GM12878 (cell line): ENCODE data around the gene PGF. TPM values are rescaled to one million over a fixed set of nuclear protein-coding genes. Genes with fewer than 3 reads are reported as not detected.

ENCODE experiments used
- ATAC-seq: fragments of 200-7000 bp; cut with Tn5 transposase; 3 replicates; pipeline ENCODE4 v1.9.1; 2020; ENCODE audit warnings: mild to moderate bottlenecking, moderate library complexity
- BruUV-seq: library from RNA; stranded (reverse); fragments of 400-500 nt; replicated peaks from 2 replicates; lab custom pipeline; 2021; lab: Mats Ljungman, UMichigan
- CTCF ChIA-PET: fragments of 300-600 bp; sonication (Branson Sonifier 250); formaldehyde crosslinking; extraction: SDS; loops from one replicate; lab custom pipeline; 2021; ENCODE audit warnings: inconsistent platforms; lab: Yijun Ruan, JAX
- POLR2A ChIA-PET: fragments of 350-600 bp; formaldehyde crosslinking; extraction: SDS; loops from one replicate; lab custom pipeline; 2021; ENCODE audit warnings: inconsistent platforms; lab: Charles Lee
- RAD21 ChIA-PET: fragments of 300-600 bp; sonication (Branson Sonifier 250); formaldehyde crosslinking; loops from one replicate; lab custom pipeline; 2023; ENCODE audit warnings: antibody characterized with exemption; ENCODE audit not compliant: unreplicated experiment; lab: Charles Lee
- SMC1A ChIA-PET: fragments of 300-600 bp; sonication (Branson Sonifier 250); formaldehyde crosslinking; loops from one replicate; lab custom pipeline; 2023; ENCODE audit not compliant: unreplicated experiment, uncharacterized antibody; lab: Charles Lee
- DNase-seq: peaks from one replicate; pipeline ENCODE4 v3.0.0-alpha.2; 2011; ENCODE audit warnings: low read depth, low spot score
- FAIRE-seq: peaks from 3 replicates; lab custom pipeline; 2011; peaks lifted over from hg19 to GRCh38; lab: Jason Lieb, UNC
- H2AFZ ChIP-seq: 2 replicates; pipeline ENCODE4 v1.6.0; 2011; ENCODE audit warnings: low read depth, low read length, control low read depth; ENCODE audit not compliant: control insufficient read depth
- H3K27ac ChIP-seq: 2 replicates; pipeline ENCODE4 v1.5.1; 2011; ENCODE audit warnings: control low read depth; ENCODE audit not compliant: control insufficient read depth, insufficient read depth
- H3K27me3 ChIP-seq, 2 experiments: replicated peaks in 1 of 2; 2 replicates each; pipeline versions ENCODE4 v1.6.0 to v1.6.1; 2011; ENCODE audit warnings: low read length in 1 of 2; ENCODE audit not compliant: control insufficient read depth in 2 of 2, insufficient read depth in 2 of 2
- H3K36me3 ChIP-seq, 2 experiments: 2 replicates each; pipeline ENCODE4 v1.5.1; 2011; ENCODE audit warnings: low read length in 1 of 2; ENCODE audit not compliant: control insufficient read depth in 2 of 2, insufficient read depth in 2 of 2
- H3K4me1 ChIP-seq: 2 replicates; pipeline ENCODE4 v1.6.1; 2011; ENCODE audit warnings: mild to moderate bottlenecking, low read length, moderate library complexity, mixed read lengths; ENCODE audit not compliant: control insufficient read depth, insufficient read depth
- H3K4me2 ChIP-seq: 2 replicates; pipeline ENCODE4 v1.6.0; 2011; ENCODE audit warnings: control low read depth; ENCODE audit not compliant: control insufficient read depth, insufficient read depth
- H3K4me3 ChIP-seq: fragments of 200-600 bp; sonication (generic); 2 replicates; pipeline ENCODE4 v1.5.1; 2016
- H3K79me2 ChIP-seq: 2 replicates; pipeline ENCODE4 v1.6.0; 2011; ENCODE audit warnings: low read length; ENCODE audit not compliant: control insufficient read depth, insufficient read depth
- H3K9ac ChIP-seq: 2 replicates; pipeline ENCODE4 v1.8.0; 2011; ENCODE audit warnings: low read length, control low read depth, mixed read lengths; ENCODE audit not compliant: control insufficient read depth, insufficient read depth
- H3K9me3 ChIP-seq: replicated peaks from 3 replicates; pipeline ENCODE4 v1.5.1; 2011; ENCODE audit warnings: mild to moderate bottlenecking, low read length; ENCODE audit not compliant: control insufficient read depth, insufficient read depth
- H4K20me1 ChIP-seq: 2 replicates; pipeline ENCODE4 v1.6.0; 2011; ENCODE audit not compliant: control insufficient read depth, insufficient read depth
- CREB1 ChIP-seq: IDR thresholded peaks from 2 replicates; pipeline ENCODE4 v1.6.1; 2012; ENCODE audit warnings: low read depth, mild to moderate bottlenecking, inconsistent platforms
- EGR1 ChIP-seq, 2 experiments: IDR thresholded peaks; 1 replicate in 1 of 2; 2 replicates in 1 of 2; pipeline ENCODE4 v1.6.1; 2011 to 2012; ENCODE audit warnings: low read depth in 2 of 2, low read length in 2 of 2, borderline replicate concordance in 1 of 2, mild to moderate bottlenecking in 1 of 2, moderate library complexity in 1 of 2
- IRF3 ChIP-seq: fragments of 450-650 bp; IDR thresholded peaks from 2 replicates; pipeline ENCODE4 v1.6.1; 2014; ENCODE audit warnings: mild to moderate bottlenecking
- NR2F1 ChIP-seq: fragments of 450-650 bp; conservative IDR thresholded peaks from 2 replicates; pipeline ENCODE4 v1.6.1; 2017; ENCODE audit warnings: mild to moderate bottlenecking
- POU2F2 ChIP-seq: IDR thresholded peaks from 3 replicates; pipeline ENCODE4 v1.6.1; 2011; ENCODE audit warnings: low read depth, mild to moderate bottlenecking, low read length, borderline replicate concordance
- YY1 ChIP-seq: IDR thresholded peaks from 2 replicates; pipeline ENCODE4 v1.6.1; 2011; ENCODE audit warnings: low read depth, mild to moderate bottlenecking, low read length
- ZNF384 ChIP-seq: IDR thresholded peaks from 2 replicates; pipeline ENCODE4 v1.6.1; 2012; ENCODE audit warnings: low read depth, mild to moderate bottlenecking, low read length, improper control_type of control experiment, borderline replicate concordance
- ZSCAN29 ChIP-seq: fragments of 450-650 bp; IDR thresholded peaks from 2 replicates; pipeline ENCODE4 v1.6.1; 2017; ENCODE audit warnings: mild to moderate bottlenecking, moderate library complexity
- WGBS: methylation state at CpG from one replicate; pipeline ENCODE4 v1.1.6; 2016; ENCODE audit warnings: low lambda C conversion rate; ENCODE audit not compliant: insufficient replicate concordance, insufficient coverage; ENCODE audit errors: missing lambda C conversion rate; 5-methylcytosine and 5-hydroxymethylcytosine counted together
- in situ Hi-C: fragments of 300-500 bp; cut with MboI; formaldehyde crosslinking; loops from 9 replicates; pipeline ENCODE4 v1.14.3; 2018; ENCODE audit warnings: mixed read lengths
- intact Hi-C: fragments of 100-400 bp; cut with micrococcal nuclease; formaldehyde crosslinking; loops from one replicate; pipeline ENCODE4 v1.14.2; 2022; ENCODE audit not compliant: unreplicated experiment
- polyA plus RNA-seq, 11 experiments: library from polyadenylated mRNA; depleted of rRNA in 4 of 11; unstranded in 6 of 11; stranded (reverse) in 5 of 11; fragments of >200 nt; fragmentation: Nextera tagmentation in 4 of 11; fragmentation: Illumina TruSeq in 1 of 11; extraction: Ambion mirVana in 4 of 11; extraction: Trizol in 1 of 11; gene quantifications; 1 replicate in 1 of 11; 2 replicates in 10 of 11; pipeline versions ENCODE4 v1.2.1 to v1.2.3, GENCODE V29; 2011 to 2016; ENCODE audit warnings: inconsistent platforms in 2 of 11, missing spikeins in 2 of 11, low read depth in 1 of 11
- total RNA-seq, 4 experiments: library from RNA; depleted of rRNA in 3 of 4; stranded (reverse); fragments of >200 nt in 3 of 4; fragmentation: Illumina TruSeq in 1 of 4; extraction: Trizol in 1 of 4; gene quantifications; 2 replicates each; pipeline versions ENCODE4 v1.2.1 to v1.2.3, GENCODE V29; 2013 to 2021

PGF gene
- total and polyA plus RNA-seq, 10 of the 15 experiments (the other 5 are each of a cell fraction or from before 2014, with no cell fraction given), result 0.11 to 5.5 (median 0.63) TPM

- H4K20me1 ChIP-seq, result no peaks in the 10 kb centered on the region
- peak; percentile 32 for ATAC-seq
- CTCF ChIA-PET, result interaction anchor here (0.8 to 8.6 kb wide), 8 partner anchors 15 to 127 kb away, joined by 3 to 61 read pairs (median 4); partner anchors contain the start of genes EIF2B2 and ZC2HC1C
- intact Hi-C loops, result no loop called here
- BruUV-seq, result no TSS peak
- H3K4me3 ChIP-seq, result no peak overlapping the region
- H3K27ac ChIP-seq, result no peak overlapping the region
- peaks cover 14% of the 10 kb centered on the region for H3K4me1 ChIP-seq
- H3K36me3 ChIP-seq, result no peaks in the 10 kb centered on the region
- POLR2A ChIA-PET, result interaction anchor here (0.8 kb wide), 1 partner anchor 8 kb away, joined by 4 read pairs; no protein-coding TSS in a partner anchor
- H2AFZ ChIP-seq, result peak overlapping the region; percentile 86
- no peak for FAIRE-seq
- TF ChIP-seq CREB1 (no peak), ZSCAN29 (no peak), POU2F2 (no peak), YY1 (no peak), NR2F1 (peak; percentile 68; the same call in 1 of the 2 replicates), ZNF384 (no peak), EGR1 (IDR thresholded peaks at IDR 0.05; ENCODE audit: borderline replicate concordance in 1 of 2, low read depth in 2 of 2, low read length in 2 of 2) (no peak), IRF3 (no peak)
- H3K4me2 ChIP-seq, result no peak overlapping the region
- no peak overlapping the region for H3K9ac ChIP-seq
- in situ Hi-C loops, result no loop called here
- H3K9me3 ChIP-seq, result no peaks in the 10 kb centered on the region
- H3K79me2 ChIP-seq, result no peaks in the 10 kb centered on the region
- no peaks in the 10 kb centered on the region for H3K27me3 ChIP-seq
- DNase-seq, result no peak
- RAD21 ChIA-PET, result interaction anchor here (0.7 to 1.8 kb wide), 6 partner anchors 10 to 83 kb away, joined by 3 to 6 read pairs (median 3); no protein-coding TSS in a partner anchor
- 70% methylated on average over 11 of the region's 11 CpGs for WGBS
- SMC1A ChIA-PET, result interaction anchor here (0.7 to 2.3 kb wide), 5 partner anchors 11 to 128 kb away, joined by 3 to 14 read pairs (median 3); no protein-coding TSS in a partner anchor
Measured at GRCh38 chr14:74962046-74962445, 6.6 kb upstream of the PGF start.
